VCaP (cell line): ENCODE measurements around the gene CEACAM21.

Source experiments
- H3K27ac ChIP-seq: fragments of 450-650 bp; 2 replicates; pipeline ENCODE4 v1.5.1; 2017
- TF ChIP-seq, protein P1 (sequence below): fragments of 450-650 bp; conservative IDR thresholded peaks from 2 replicates; pipeline ENCODE4 v1.5.1; 2017; ENCODE audit warnings: mild to moderate bottlenecking, moderate library complexity

CEACAM21 gene

DNA sequence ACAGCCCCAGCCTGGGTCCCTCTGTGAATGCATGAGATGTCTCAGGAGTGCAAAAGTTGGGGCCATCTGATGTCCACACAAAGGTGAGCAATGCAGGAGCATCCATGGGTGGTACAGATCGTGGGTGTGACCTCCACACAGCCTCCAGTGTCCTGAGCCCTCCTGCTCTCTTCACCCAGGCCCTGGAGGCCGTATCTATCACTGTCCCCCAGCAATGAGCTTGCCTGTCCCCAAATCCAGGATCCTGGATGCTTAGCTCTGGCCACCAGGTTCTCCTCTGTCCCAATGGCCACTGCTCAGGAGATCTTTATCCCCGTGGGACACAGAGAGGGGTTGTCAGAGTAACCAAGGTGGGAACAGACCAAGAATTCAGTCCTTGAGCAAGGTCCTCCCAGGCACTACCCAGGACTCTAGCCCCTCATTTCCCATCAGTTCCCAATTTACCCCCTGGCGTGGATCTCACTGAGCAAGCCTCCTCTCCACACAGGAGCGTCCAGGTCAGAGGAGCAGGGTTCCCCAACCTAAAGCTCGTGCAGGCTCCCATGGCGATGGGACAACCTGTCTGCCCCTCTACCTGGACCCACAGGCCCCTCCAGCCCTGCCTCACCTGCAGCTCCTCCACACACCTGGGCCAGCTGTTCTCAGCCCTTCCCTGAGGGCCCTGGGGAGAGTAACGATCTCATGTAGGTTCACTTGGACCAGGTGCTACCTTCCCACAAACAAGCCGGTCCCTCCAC, 11.3 kb downstream of the CEACAM21 start:
- TF ChIP-seq, protein P1, sequence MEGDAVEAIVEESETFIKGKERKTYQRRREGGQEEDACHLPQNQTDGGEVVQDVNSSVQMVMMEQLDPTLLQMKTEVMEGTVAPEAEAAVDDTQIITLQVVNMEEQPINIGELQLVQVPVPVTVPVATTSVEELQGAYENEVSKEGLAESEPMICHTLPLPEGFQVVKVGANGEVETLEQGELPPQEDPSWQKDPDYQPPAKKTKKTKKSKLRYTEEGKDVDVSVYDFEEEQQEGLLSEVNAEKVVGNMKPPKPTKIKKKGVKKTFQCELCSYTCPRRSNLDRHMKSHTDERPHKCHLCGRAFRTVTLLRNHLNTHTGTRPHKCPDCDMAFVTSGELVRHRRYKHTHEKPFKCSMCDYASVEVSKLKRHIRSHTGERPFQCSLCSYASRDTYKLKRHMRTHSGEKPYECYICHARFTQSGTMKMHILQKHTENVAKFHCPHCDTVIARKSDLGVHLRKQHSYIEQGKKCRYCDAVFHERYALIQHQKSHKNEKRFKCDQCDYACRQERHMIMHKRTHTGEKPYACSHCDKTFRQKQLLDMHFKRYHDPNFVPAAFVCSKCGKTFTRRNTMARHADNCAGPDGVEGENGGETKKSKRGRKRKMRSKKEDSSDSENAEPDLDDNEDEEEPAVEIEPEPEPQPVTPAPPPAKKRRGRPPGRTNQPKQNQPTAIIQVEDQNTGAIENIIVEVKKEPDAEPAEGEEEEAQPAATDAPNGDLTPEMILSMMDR: no peak
- H3K27ac ChIP-seq: no peak overlapping the region

DNA sequence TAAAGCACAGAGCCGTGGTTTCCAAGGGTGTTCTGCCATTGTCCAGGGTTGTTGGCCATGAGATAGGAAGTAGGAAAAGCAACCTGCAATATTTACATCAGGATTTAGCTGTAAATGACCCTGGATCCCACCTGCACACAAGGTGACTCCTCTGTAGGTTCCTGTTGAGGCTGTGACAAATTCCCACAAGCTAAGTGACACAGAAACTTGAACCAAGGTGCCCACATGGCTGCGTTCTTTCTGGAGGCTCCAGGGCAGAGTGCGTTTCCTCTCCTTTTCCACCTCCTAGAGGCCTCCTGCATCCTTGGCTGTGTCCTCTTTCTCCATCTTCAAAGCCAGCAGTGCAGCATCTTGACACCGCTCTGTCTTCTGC, 11.9 kb downstream of the CEACAM21 start:
- TF ChIP-seq, protein P1: no peak
- no peak overlapping the region for H3K27ac ChIP-seq

DNA sequence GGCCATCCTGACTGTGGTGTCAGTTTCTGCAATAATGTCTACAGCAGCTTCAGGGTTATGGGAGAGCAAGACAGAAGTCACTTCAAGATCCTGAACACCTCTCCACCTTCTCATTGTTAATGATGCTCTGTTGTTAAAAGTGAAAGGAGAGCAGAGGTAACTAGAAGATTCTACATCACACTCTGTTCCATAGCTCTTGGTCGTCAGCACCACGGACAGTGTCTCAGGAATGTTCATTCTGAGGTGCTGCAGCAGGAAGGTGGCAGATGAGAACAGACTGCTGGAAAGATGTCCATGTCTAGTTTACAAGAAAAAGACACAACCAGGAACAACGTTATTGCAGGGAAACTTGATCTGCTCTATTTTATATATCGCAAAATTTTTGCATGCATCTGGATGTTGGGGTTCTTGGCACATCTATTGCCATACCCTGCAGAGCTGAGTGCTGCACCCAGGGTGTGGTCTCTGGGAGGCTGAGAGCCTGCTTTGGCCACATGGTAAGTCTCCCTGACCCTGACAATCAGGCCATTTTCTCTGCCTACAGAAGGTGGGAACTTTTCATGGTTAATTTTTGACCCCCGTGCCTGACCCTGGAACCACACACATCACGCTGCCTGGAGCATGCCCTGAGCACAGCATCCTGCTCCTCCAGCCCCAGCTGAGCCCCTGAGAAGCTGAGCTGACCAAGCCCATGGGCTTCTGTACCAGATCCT, 12.7 kb downstream of the CEACAM21 start:
- TF ChIP-seq, protein P1: no peak
- no peak overlapping the region for H3K27ac ChIP-seq

DNA sequence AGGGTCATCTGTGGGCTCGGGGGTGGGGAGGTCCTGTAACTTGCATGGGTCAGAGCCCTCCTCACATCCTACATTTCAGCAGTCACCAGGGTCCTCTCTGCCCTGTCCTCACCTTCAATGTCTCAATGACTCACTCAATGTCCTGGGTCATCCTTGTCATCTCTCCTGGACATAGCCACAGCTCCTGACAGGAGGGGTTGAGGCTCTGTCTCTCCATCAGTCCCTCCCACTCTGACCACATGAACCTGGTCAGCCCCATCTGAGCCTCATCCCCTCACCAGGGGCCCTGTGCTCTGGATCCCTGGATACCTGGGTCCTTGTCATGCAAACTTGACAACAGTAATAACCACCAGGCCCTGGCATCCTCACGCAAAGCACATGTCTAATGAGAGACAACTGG, 13.4 kb downstream of the CEACAM21 start:
- H3K27ac ChIP-seq: no peak overlapping the region
- TF ChIP-seq, protein P1: no peak

DNA sequence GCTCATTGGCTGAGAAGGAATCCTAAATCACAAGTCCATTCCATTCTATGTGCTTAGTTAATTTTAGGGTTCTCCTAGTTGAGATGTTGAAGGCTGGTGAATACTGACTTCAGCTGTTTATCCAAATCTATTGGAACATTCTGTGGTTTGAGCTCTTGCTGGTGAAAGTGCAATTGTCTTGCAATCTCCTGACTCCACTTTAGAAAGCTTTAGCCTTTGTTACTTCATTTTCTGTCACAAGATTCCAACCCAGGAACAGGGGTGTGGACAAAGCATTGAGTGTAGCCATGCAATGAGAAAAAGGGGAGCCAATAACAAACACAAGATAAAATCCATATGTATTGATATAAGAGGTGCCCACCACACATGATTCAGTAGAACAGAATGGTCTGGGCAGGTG, 15.0 kb downstream of the CEACAM21 start:
- H3K27ac ChIP-seq: no peak overlapping the region
- TF ChIP-seq, protein P1: no peak

DNA sequence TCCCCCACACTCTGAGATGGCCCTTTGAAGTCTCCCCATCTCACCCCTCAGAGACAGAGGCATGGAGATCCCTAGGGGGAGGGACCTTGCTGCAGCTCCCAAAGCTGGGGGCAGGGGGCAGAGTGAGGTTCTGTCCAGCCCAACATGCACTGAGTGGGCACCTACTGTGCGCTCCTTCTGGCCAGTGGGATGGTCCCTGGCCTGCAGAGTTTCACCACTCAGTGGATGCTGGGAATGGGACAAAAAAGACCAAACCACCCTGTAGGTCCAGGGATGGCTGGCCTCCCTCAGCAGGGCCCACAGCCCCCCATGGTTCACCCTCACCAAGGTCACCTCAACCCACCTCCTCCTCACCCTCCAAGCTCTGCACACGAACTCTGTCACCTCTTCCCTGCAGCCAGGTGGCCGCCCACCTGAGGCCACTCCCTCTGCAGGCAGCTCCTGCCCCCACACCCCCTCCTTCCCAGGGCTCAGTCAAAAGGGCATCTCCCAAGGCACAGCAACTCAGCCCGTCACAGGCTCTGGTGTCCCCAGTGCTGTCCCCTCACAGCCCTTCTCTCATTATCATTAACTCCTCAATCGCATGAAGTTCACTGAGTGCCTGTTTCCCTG, 16.1 kb downstream of the CEACAM21 start:
- H3K27ac ChIP-seq: no peak overlapping the region
- TF ChIP-seq, protein P1: no peak

DNA sequence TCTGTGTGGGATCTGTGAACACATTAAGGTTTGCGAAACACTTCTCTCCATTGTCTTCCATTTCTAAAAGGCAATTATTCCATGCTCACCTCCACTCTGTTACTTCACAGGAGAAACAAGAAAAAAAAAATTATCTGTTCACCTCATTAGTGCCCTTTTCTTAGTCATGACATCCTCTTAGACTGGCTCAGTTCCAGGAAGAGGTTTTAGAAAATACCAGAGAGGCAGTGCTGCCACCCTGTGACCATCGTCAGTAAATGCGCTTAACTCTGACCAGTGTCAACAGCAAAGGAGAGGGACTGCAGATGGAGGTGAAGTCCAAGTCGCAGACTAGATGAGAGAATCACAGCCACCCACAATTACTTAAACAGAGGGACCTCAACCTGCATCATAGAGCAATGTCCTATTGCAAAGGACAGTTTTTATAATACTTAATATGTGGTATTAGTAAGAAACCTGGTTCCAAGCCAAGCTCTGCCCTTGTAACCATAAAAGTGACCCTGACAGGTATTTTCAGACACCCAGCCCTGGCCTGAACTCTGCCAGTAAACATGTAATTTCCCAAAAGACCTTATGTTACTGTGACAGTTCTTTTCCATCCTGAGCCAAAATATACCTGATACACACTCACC, 19.4 kb downstream of the CEACAM21 start:
- H3K27ac ChIP-seq: no peak overlapping the region
- TF ChIP-seq, protein P1: peak; percentile 93
